Effector memory CD4-positive, alpha-beta T cell (primary cell): ENCODE measurements around the gene OS9.

Source experiments
- DNase-seq, 3 donors: peaks; one replicate each; pipeline ENCODE4 v3.0.0-alpha.2; 2020
- H3K27ac ChIP-seq: 2 replicates; pipeline ENCODE4 v1.7.0; 2013; ENCODE audit warnings: mild to moderate bottlenecking, low read length, moderate library complexity; ENCODE audit not compliant: insufficient read depth, poor library complexity, severe bottlenecking
- H3K27me3 ChIP-seq: replicated peaks from 2 replicates; pipeline ENCODE4 v1.7.0; 2013; ENCODE audit warnings: mild to moderate bottlenecking, low read length; ENCODE audit not compliant: insufficient read depth, control insufficient read depth, poor library complexity, severe bottlenecking
- H3K36me3 ChIP-seq: 2 replicates; pipeline ENCODE4 v1.7.0; 2013; ENCODE audit warnings: mild to moderate bottlenecking, low read length, moderate library complexity; ENCODE audit not compliant: control insufficient read depth, insufficient read depth
- H3K4me1 ChIP-seq: 2 replicates; pipeline ENCODE4 v1.7.0; 2013; ENCODE audit warnings: low read length, mild to moderate bottlenecking; ENCODE audit not compliant: control insufficient read depth, insufficient read depth, poor library complexity, severe bottlenecking
- H3K4me3 ChIP-seq: 2 replicates; pipeline ENCODE4 v1.7.0; 2013; ENCODE audit warnings: low read length, low read depth, mild to moderate bottlenecking; ENCODE audit not compliant: insufficient read depth, poor library complexity, severe bottlenecking
- H3K9me3 ChIP-seq: 2 replicates; pipeline ENCODE4 v1.7.0; 2013; ENCODE audit warnings: mild to moderate bottlenecking, low read length, moderate library complexity; ENCODE audit not compliant: control insufficient read depth

The OS9 gene

DNA sequence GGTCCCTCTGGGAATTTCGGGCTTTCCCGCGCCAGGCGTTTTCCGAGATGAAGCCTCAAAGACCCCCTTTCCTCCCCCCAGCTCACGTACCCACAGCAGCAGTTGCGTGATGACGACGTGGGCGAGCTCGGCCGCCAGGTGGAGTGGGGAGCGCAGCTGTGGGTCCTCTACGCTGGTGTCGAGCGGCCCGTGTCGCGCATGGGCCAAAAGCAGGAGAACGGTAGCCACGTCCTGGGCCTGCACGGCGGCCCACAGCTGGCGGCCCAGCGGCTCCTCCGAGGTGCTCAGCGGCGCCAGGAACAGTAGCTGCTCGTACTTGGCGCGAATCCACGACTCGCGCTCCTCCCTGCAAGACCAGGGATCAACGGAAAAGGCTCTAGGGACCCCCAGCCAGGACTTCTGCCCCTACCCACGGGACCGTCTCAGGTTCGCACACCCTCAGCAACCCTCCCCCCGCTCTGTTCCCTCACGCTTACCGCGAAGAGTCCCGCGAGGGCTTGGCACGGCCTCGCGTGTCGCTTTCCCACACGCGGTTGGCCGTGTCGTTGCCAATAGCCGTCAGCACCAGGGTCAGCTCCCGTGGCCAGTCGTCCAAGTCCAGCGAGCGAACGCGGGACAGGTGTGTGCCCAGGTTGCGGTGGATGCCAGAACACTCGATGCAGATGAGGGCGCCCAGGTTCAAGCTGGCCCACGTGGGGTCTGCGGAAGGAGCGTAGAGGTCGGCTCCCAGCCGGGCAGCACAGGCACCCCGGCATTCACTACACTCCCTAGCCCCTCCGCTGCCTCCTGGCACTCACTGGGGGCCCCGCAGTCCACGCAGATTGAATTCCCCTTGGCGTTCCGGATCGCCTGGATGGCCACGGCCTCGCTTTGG, 33.2 kb downstream of the OS9 start:
- H3K4me1 ChIP-seq, result no peaks in the 10 kb centered on the region
- H3K36me3 ChIP-seq, result peaks cover 60% of the 10 kb centered on the region
- H3K4me3 ChIP-seq, result no peak overlapping the region
- no peaks in the 10 kb centered on the region for H3K27me3 ChIP-seq
- H3K9me3 ChIP-seq, result no peaks in the 10 kb centered on the region
- H3K27ac ChIP-seq, result no peak overlapping the region
- no peak for DNase-seq

DNA sequence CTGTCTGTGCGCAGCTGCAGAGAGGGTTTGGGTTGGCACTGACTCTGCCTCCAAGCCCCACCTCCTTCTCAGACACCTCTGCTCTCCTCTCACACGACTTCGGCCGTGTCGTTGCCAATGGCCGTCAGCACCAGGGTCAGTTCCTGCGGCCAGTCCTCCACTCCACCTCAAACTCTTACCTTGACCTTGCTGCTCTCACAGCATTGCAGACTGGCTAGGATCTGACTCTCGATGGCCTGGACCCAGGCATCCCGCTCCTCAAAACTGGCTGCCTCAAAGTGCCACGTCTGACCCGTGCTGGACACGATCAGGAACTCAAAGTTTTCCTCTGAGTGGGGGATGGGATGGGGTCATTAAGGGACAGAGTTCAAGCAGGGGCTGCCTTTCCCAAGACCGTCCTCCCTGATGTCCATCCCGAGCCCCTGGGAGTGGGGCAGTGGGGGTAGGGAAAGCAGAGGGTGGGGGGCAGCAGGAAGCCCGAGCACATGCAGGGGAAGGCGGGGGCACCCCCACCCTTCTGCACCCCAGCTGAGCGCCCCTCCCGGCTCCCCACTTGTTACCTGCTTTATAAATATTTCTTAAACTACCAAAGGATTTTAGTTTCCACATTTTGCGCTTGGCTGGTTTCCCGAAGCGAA, 33.9 kb downstream of the OS9 start:
- Histone ChIP-seq H3K36me3 (peaks cover 68% of the 10 kb centered on the region), H3K27me3 (no peaks in the 10 kb centered on the region), H3K4me1 (no peaks in the 10 kb centered on the region), H3K4me3 (no peak overlapping the region), H3K9me3 (no peaks in the 10 kb centered on the region), H3K27ac (no peak overlapping the region)
- no peak for DNase-seq

- Histone ChIP-seq H3K36me3 (peaks cover 83% of the 10 kb centered on the region), H3K27ac (no peak overlapping the region)
Observed at GRCh38 chr12:57729321-57729844, 35.5 kb downstream of the OS9 start.

GRCh38 chr12:57730336-57731067, 36.6 kb downstream of the OS9 start:
- Histone ChIP-seq H3K27me3 (no peaks in the 10 kb centered on the region), H3K4me3 (no peak overlapping the region), H3K27ac (no peak overlapping the region), H3K9me3 (no peaks in the 10 kb centered on the region), H3K36me3 (peaks cover 93% of the 10 kb centered on the region), H3K4me1 (no peaks in the 10 kb centered on the region)
- DNase-seq, result no peak

More at GRCh38 chr12:57729321-57729844, 35.5 kb downstream of the OS9 start:
- Histone ChIP-seq H3K27me3 (no peaks in the 10 kb centered on the region), H3K4me3 (no peak overlapping the region), H3K4me1 (no peaks in the 10 kb centered on the region), H3K9me3 (no peaks in the 10 kb centered on the region)
- no peak for DNase-seq

GRCh38 chr12:57731411-57732080, 37.6 kb downstream of the OS9 start:
- no peak for DNase-seq
- H3K4me3 ChIP-seq, result no peak overlapping the region

DNA sequence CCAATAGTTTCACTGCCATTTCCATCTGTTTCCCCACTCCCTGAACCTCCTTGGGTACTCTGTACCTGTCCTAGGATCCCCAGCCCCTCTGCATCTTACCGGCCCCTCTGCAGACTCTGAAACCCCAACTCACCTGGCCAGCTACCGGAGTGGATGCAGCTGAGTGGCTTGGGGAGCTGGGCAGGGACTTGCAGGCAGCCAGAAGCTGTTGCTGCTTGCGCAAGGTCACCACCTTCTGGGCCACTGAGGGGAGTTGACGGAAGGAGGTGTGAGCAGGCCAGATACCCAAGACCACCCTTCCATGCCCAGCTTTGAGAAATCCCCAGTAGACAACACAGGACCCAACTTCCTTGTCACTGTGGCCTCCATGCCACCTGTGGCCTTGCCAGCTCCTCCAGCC, 38.3 kb downstream of the OS9 start:
- H3K4me3 ChIP-seq, result no peak overlapping the region
- H3K9me3 ChIP-seq, result no peaks in the 10 kb centered on the region
- H3K36me3 ChIP-seq, result peaks cover 96% of the 10 kb centered on the region
- H3K27me3 ChIP-seq, result no peaks in the 10 kb centered on the region
- no peak for DNase-seq
- H3K4me1 ChIP-seq, result no peaks in the 10 kb centered on the region
- no peak overlapping the region for H3K27ac ChIP-seq

More at GRCh38 chr12:57731411-57732080, 37.6 kb downstream of the OS9 start:
- H3K36me3 ChIP-seq, result peaks cover 96% of the 10 kb centered on the region
- no peaks in the 10 kb centered on the region for H3K27me3 ChIP-seq
- H3K27ac ChIP-seq, result no peak overlapping the region
- no peaks in the 10 kb centered on the region for H3K4me1 ChIP-seq
- H3K9me3 ChIP-seq, result no peaks in the 10 kb centered on the region

DNA sequence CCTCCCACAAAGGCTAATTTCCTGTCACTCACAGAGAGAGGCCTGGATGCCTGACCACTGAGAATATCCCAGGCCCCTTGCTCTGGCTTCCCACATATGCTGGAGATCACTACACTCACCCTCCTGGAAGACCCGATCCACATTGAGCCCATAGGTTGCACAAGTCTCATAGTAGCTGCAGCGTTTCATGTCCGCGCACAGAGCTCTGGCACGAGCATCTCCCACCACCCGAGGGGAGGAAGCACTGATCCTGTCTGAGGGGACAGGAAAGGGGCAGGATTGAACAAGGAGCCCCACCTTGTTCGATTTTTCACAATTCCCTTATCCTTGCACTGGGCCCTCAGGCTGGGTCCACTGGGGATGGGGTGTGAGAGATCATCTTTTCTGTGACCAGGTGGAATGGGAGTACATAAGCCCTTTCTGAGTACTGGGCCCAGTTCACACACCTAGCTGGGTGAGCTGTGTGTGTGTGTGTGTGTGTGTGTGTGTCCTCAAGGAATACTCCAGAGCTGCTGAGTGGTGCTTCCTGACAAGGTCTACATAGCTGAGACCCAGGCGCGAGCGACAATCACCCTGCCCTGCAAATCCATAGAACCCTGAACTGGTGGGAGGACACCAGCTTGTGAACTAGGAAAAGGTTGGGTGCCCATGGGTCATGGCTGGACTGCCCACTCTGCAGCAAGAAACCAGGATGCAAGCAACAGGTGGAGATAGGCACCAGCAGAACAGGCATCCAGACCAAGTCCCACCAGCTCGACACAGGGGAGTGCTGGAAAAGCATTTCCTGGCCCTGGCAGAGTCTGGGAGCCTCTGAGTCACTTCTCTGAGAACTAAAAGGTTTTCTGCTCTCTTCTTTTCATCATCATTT, 39.0 kb downstream of the OS9 start:
- no peaks in the 10 kb centered on the region for H3K4me1 ChIP-seq
- no peaks in the 10 kb centered on the region for H3K9me3 ChIP-seq
- no peaks in the 10 kb centered on the region for H3K27me3 ChIP-seq
- H3K27ac ChIP-seq, result no peak overlapping the region
- peaks cover 95% of the 10 kb centered on the region for H3K36me3 ChIP-seq
- no peak for DNase-seq
- H3K4me3 ChIP-seq, result no peak overlapping the region

DNA sequence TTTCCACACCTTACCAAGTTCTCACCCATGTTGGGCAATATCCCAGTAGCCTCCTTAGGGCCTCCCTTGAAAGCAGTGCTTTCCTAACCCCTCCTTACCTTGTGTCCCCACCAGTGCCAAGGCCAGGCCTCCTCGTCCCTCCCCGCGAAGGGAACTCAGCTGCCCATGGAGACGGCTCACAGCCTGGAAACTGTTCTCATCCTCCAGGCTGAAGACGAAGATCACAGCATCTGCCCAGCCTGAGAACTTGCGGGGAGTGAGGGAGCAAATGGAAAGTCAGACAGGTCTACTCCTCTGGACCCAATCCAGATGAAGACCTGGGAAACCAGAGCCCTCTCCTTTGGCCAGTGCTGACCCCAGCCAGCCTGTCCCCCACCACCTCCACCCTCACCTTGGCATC, 40.0 kb downstream of the OS9 start:
- no peak overlapping the region for H3K4me3 ChIP-seq
- H3K9me3 ChIP-seq, result no peaks in the 10 kb centered on the region
- DNase-seq, result no peak
- no peak overlapping the region for H3K27ac ChIP-seq
- peaks cover 5% of the 10 kb centered on the region for H3K4me1 ChIP-seq
- H3K27me3 ChIP-seq, result no peaks in the 10 kb centered on the region
- peaks cover 87% of the 10 kb centered on the region for H3K36me3 ChIP-seq

DNA sequence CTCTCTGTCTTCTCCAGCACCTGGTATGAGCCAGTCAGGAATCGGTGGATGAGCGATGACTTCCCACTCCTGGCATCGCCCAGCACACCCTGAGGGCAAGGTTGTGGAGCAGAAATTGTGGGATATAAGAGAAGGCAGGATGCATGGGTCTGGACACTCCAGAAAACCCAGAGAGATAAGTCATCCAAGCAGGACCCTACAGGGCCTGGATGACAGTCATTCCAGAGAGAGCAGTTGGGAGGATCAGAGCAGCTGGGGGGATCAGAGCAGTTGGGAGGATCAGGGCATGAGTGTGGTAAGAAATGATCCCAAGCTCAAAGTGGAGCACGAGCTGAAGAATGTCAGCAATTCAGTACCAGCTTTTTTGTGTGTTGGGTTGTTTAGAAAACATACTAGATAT, 40.7 kb downstream of the OS9 start:
- DNase-seq, result no peak
- Histone ChIP-seq H3K9me3 (no peaks in the 10 kb centered on the region), H3K27me3 (no peaks in the 10 kb centered on the region), H3K4me1 (peaks cover 11% of the 10 kb centered on the region), H3K27ac (no peak overlapping the region), H3K4me3 (no peak overlapping the region), H3K36me3 (peaks cover 86% of the 10 kb centered on the region)
